Tibial artery (tissue), 4 donors: ENCODE data around the gene AMBP.

Experiments
- DNase-seq, 2 donors: peaks; one replicate each; pipeline ENCODE4 v3.0.0-alpha.2; 2019
- H3K27ac ChIP-seq, 2 donors: fragments of 200-600 bp; sonication (generic) in 1 of 2; 1 replicate in 1 of 2; 2 replicates in 1 of 2; pipeline ENCODE4 v1.5.1; 2018 to 2019; ENCODE audit warnings: mild to moderate bottlenecking in 1 of 2
- H3K27me3 ChIP-seq, 2 donors: fragments of 200-600 bp; sonication (generic) in 1 of 2; one replicate each; pipeline versions ENCODE4 v1.5.1 to v1.6.0; 2016 to 2019
- H3K36me3 ChIP-seq, 3 donors: fragments of 200-600 bp; sonication (generic) in 2 of 3; one replicate each; pipeline ENCODE4 v1.5.1; 2016 to 2019; ENCODE audit warnings: mild to moderate bottlenecking in 2 of 3
- H3K4me1 ChIP-seq, 4 donors: fragments of 200-600 bp; sonication (generic) in 2 of 4; 1 replicate in 3 of 4; 2 replicates in 1 of 4; pipeline ENCODE4 v1.5.1; 2016 to 2019
- H3K4me3 ChIP-seq, 2 donors: fragments of 200-600 bp; sonication (generic) in 1 of 2; 1 replicate in 1 of 2; 2 replicates in 1 of 2; pipeline ENCODE4 v1.5.1; 2018 to 2019; ENCODE audit warnings: mild to moderate bottlenecking in 2 of 2
- H3K9me3 ChIP-seq, 3 donors: fragments of 200-600 bp; sonication (generic) in 1 of 3; one replicate each; pipeline ENCODE4 v1.5.1; 2016 to 2019
- CTCF ChIP-seq, 2 experiments: fragments of 200-600 bp in 1 of 2; fragments of 450-650 bp in 1 of 2; IDR thresholded peaks; one replicate each; pipeline ENCODE4 v1.5.1; 2017 to 2019; ENCODE audit warnings: antibody characterized with exemption in 2 of 2, mild to moderate bottlenecking in 1 of 2, moderate library complexity in 1 of 2
- intact Hi-C: fragments of 100-400 bp; cut with DNase I; formaldehyde crosslinking; loops from one replicate; pipeline ENCODE4 v1.15.0; 2023; ENCODE audit warnings: low total_unique reads

AMBP gene

GRCh38 chr9:114078021-114078780 is at the start of gene AMBP:
AMBP (minus strand) TSS chr9:114078300; CDS start chr9:114078209, 91 bp downstream.
- no peaks in the 10 kb centered on the region for H3K9me3 ChIP-seq
- no peak for TF ChIP-seq CTCF (IDR thresholded peaks at IDR 0.05)
- intact Hi-C loops, result no loop called here
- H3K36me3 ChIP-seq, result no peaks in the 10 kb centered on the region
- H3K4me1 ChIP-seq, result peaks cover 0 to 13% (median 2%) of the 10 kb centered on the region in 4 donors
- H3K4me3 ChIP-seq, result no peak within 1 kb of the TSS
- H3K27me3 ChIP-seq, result no peaks in the 10 kb centered on the region
- H3K27ac ChIP-seq, result no peak within 1 kb of the TSS
- peak in 1 of 2 donors; percentile 53 for DNase-seq

GRCh38 chr9:114126247-114127060 is 48.4 kb upstream of the AMBP start:
- Histone ChIP-seq H3K4me3 (no peak overlapping the region), H3K27ac (no peak overlapping the region), H3K27me3 (no peaks in the 10 kb centered on the region), H3K9me3 (peaks cover 0 to 16% (median 8%) of the 10 kb centered on the region in 3 donors), H3K36me3 (no peaks in the 10 kb centered on the region), H3K4me1 (peaks cover 0 to 5% (median 0%) of the 10 kb centered on the region in 4 donors)
- intact Hi-C loops, result no loop called here
- no peak for TF ChIP-seq CTCF (IDR thresholded peaks at IDR 0.05)
- no peak for DNase-seq

- peaks cover 0 to 5% (median 0%) of the 10 kb centered on the region in 4 donors for H3K4me1 ChIP-seq
Observed at GRCh38 chr9:114125476-114126013, 47.4 kb upstream of the AMBP start.

GRCh38 chr9:114124666-114125475 is 46.8 kb upstream of the AMBP start:
- intact Hi-C loops, result no loop called here
- Histone ChIP-seq H3K4me1 (peaks cover 0 to 5% (median 0%) of the 10 kb centered on the region in 4 donors), H3K27ac (no peak overlapping the region), H3K4me3 (no peak overlapping the region), H3K27me3 (no peaks in the 10 kb centered on the region), H3K36me3 (no peaks in the 10 kb centered on the region), H3K9me3 (peaks cover 0 to 16% (median 8%) of the 10 kb centered on the region in 3 donors)
- no peak for DNase-seq
- no peak for TF ChIP-seq CTCF (IDR thresholded peaks at IDR 0.05)

More at GRCh38 chr9:114125476-114126013, 47.4 kb upstream of the AMBP start:
- H3K36me3 ChIP-seq, result no peaks in the 10 kb centered on the region
- peaks cover 0 to 16% (median 8%) of the 10 kb centered on the region in 3 donors for H3K9me3 ChIP-seq
- H3K4me3 ChIP-seq, result no peak overlapping the region
- no peak for TF ChIP-seq CTCF (IDR thresholded peaks at IDR 0.05)
- intact Hi-C loops, result no loop called here
- H3K27me3 ChIP-seq, result no peaks in the 10 kb centered on the region
- DNase-seq, result no peak
- no peak overlapping the region for H3K27ac ChIP-seq

- DNase-seq, result no peak
- TF ChIP-seq CTCF (IDR thresholded peaks at IDR 0.05), result no peak
- no peaks in the 10 kb centered on the region for H3K27me3 ChIP-seq
- no peak overlapping the region for H3K27ac ChIP-seq
- H3K9me3 ChIP-seq, result peaks cover 0 to 16% (median 8%) of the 10 kb centered on the region in 3 donors
- no peaks in the 10 kb centered on the region for H3K36me3 ChIP-seq
- H3K4me1 ChIP-seq, result peaks cover 0 to 5% (median 0%) of the 10 kb centered on the region in 4 donors
- H3K4me3 ChIP-seq, result no peak overlapping the region
- intact Hi-C loops, result no loop called here
Observed at GRCh38 chr9:114124138-114124537, 46.0 kb upstream of the AMBP start.
